ENCODE results near the gene SHANK3. TPM values are rescaled to one million over a fixed set of nuclear protein-coding genes. Genes with fewer than 3 reads are reported as not detected.

SHANK3 gene
- polyA plus RNA-seq, 1 donor (not counting 4 experiments of a cell fraction or from before 2014, with no cell fraction given): 1.00 TPM

DNA sequence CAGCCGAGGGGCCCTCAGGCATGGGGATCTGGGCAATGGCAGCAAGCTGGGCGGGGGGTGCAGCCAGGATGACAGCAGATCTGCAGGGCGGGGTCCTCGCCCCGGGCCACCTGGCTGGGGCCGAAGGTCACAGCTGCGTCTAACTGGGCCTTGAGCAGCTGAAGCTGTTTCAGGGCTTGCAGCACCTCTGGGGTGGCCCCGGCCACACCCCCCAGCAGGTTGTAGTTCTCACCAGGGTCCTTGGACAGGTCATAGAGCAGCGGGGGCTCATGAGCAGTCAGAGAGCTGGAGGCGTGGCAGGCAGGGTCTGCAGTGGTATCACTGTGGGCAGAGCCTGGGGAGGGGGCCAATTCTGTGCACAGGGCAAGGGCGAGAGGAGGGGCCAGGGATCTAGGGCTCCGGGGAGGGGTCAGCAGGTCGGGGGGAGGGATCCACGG lies 47.5 kb upstream of the SHANK3 start:
- H3K4me3 ChIP-seq (ENCODE audit: control insufficient read depth in 2 of 3, extremely low read depth in 1 of 3, insufficient read depth in 2 of 3, low read depth in 1 of 3, low read length in 3 of 3): no peak overlapping the region
- DNase-seq (ENCODE audit: low read depth, low spot score) (no peak), FAIRE-seq (no peak)
- no peaks in the 10 kb centered on the region for H3K27me3 ChIP-seq (ENCODE audit: control insufficient read depth, extremely low read depth, insufficient read depth, low read length)
- H3K27ac ChIP-seq (ENCODE audit: control insufficient read depth, insufficient read depth, low read length): no peak overlapping the region
- H3K4me1 ChIP-seq (ENCODE audit: control insufficient read depth, extremely low read depth, insufficient read depth, low read length): peaks cover 44% of the 10 kb centered on the region
- H3K9me3 ChIP-seq (ENCODE audit: control insufficient read depth, low read depth, low read length): no peaks in the 10 kb centered on the region
- H3K36me3 ChIP-seq (ENCODE audit: control insufficient read depth in 2 of 2, extremely low read depth in 1 of 2, insufficient read depth in 2 of 2, low read length in 2 of 2): peaks cover 0 to 9% of the 10 kb centered on the region in 2 experiments
- dilution Hi-C loops (cut with MboI; ENCODE audit: extremely low pct_ligation_motif_present, low sequenced_read_pairs): no loop called here
- no peak overlapping the region for H3K9ac ChIP-seq (ENCODE audit: control insufficient read depth, extremely low read depth, insufficient read depth, low read length)
- TF ChIP-seq EZH2 (IDR thresholded peaks at IDR 0.05; ENCODE audit: low read length): no peak
- TF ChIP-seq, protein P1, sequence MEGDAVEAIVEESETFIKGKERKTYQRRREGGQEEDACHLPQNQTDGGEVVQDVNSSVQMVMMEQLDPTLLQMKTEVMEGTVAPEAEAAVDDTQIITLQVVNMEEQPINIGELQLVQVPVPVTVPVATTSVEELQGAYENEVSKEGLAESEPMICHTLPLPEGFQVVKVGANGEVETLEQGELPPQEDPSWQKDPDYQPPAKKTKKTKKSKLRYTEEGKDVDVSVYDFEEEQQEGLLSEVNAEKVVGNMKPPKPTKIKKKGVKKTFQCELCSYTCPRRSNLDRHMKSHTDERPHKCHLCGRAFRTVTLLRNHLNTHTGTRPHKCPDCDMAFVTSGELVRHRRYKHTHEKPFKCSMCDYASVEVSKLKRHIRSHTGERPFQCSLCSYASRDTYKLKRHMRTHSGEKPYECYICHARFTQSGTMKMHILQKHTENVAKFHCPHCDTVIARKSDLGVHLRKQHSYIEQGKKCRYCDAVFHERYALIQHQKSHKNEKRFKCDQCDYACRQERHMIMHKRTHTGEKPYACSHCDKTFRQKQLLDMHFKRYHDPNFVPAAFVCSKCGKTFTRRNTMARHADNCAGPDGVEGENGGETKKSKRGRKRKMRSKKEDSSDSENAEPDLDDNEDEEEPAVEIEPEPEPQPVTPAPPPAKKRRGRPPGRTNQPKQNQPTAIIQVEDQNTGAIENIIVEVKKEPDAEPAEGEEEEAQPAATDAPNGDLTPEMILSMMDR (optimal IDR thresholded peaks at IDR 0.05 in 1 of 3, IDR thresholded peaks at IDR 0.05 in 1 of 3, conservative IDR thresholded peaks at IDR 0.05 in 1 of 3; ENCODE audit: extremely low read depth in 1 of 3, insufficient read depth in 2 of 3, low read length in 3 of 3): no peak
- H2AFZ ChIP-seq (ENCODE audit: control insufficient read depth, low read length): no peak overlapping the region
- no peaks in the 10 kb centered on the region for H4K20me1 ChIP-seq (ENCODE audit: control insufficient read depth, extremely low read depth, insufficient read depth, low read length)
- H3K9me1 ChIP-seq (ENCODE audit: control insufficient read depth, extremely low read depth, insufficient read depth, low read length): no peaks in the 10 kb centered on the region
- no peak overlapping the region for H3K4me2 ChIP-seq (ENCODE audit: control insufficient read depth, extremely low read depth, insufficient read depth, low read depth, low read length)
- H3K79me2 ChIP-seq (ENCODE audit: control insufficient read depth, insufficient read depth, low read length): peaks cover 11% of the 10 kb centered on the region

DNA sequence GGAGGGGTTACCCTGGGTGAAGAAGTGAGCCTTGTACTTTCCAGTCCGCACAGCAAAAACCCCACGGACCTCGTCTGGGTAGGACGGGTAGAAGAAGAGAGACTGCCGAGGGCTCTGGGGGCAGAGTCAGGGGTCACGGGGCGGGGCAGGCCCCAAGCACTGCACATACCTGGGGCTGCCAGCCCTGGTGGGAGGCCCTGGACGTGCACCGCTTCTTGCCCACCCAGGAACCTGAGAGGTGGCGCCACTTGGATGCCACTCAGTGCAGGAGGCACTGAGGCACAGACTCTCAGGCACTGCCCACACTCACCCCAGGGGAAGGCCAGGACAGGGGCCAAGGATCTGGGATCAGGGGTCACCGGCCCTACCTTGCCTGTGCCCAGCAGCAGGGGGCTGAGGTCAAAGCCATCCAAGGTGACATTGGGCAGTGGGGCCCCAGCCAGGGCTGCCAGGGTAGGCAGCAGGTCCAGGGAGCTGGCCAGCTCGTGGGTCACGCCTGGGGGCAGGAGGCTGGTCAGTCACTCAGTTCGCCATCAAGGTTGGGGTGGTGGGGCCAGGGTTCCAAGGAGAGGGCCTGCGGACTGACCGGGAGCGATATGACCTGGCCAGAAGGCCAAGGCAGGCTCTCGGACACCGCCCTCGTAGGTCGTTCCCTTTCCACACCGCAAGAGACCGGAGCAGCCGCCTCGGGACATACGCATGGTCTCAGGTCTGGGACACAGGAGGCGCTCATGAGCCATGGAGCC lies 46.9 kb upstream of the SHANK3 start:
- no peak for FAIRE-seq
- Histone ChIP-seq H3K4me1 (ENCODE audit: control insufficient read depth, extremely low read depth, insufficient read depth, low read length) (peaks cover 40% of the 10 kb centered on the region), H3K9me3 (ENCODE audit: control insufficient read depth, low read depth, low read length) (no peaks in the 10 kb centered on the region), H3K27me3 (ENCODE audit: control insufficient read depth, extremely low read depth, insufficient read depth, low read length) (no peaks in the 10 kb centered on the region), H3K4me2 (ENCODE audit: control insufficient read depth, extremely low read depth, insufficient read depth, low read depth, low read length) (no peak overlapping the region), H3K79me2 (ENCODE audit: control insufficient read depth, insufficient read depth, low read length) (peaks cover 11% of the 10 kb centered on the region), H4K20me1 (ENCODE audit: control insufficient read depth, extremely low read depth, insufficient read depth, low read length) (no peaks in the 10 kb centered on the region), H2AFZ (ENCODE audit: control insufficient read depth, low read length) (no peak overlapping the region), H3K36me3 (ENCODE audit: control insufficient read depth in 2 of 2, extremely low read depth in 1 of 2, insufficient read depth in 2 of 2, low read length in 2 of 2) (peaks cover 0 to 9% of the 10 kb centered on the region in 2 experiments), H3K9ac (ENCODE audit: control insufficient read depth, extremely low read depth, insufficient read depth, low read length) (no peak overlapping the region), H3K9me1 (ENCODE audit: control insufficient read depth, extremely low read depth, insufficient read depth, low read length) (no peaks in the 10 kb centered on the region), H3K27ac (ENCODE audit: control insufficient read depth, insufficient read depth, low read length) (no peak overlapping the region), H3K4me3 (ENCODE audit: control insufficient read depth in 2 of 3, extremely low read depth in 1 of 3, insufficient read depth in 2 of 3, low read depth in 1 of 3, low read length in 3 of 3) (no peak overlapping the region)
- dilution Hi-C loops (cut with MboI; ENCODE audit: extremely low pct_ligation_motif_present, low sequenced_read_pairs): no loop called here
- no peak for DNase-seq (ENCODE audit: low read depth, low spot score)
- TF ChIP-seq, protein P1 (optimal IDR thresholded peaks at IDR 0.05 in 1 of 3, IDR thresholded peaks at IDR 0.05 in 1 of 3, conservative IDR thresholded peaks at IDR 0.05 in 1 of 3; ENCODE audit: extremely low read depth in 1 of 3, insufficient read depth in 2 of 3, low read length in 3 of 3): peak in 1 of 3 experiments; percentile 7
- no peak for TF ChIP-seq EZH2 (IDR thresholded peaks at IDR 0.05; ENCODE audit: low read length)
